HG03571 (cell line): ENCODE measurements around the gene KCNJ11.
A peak's percentile ranks its signal among the peaks of the same experiment; 100 is the strongest.
"Not testable (repeated sequence)": the region's sequence is repeated elsewhere in the genome, so short reads cannot be mapped to it uniquely, and the experiment has no call there.

Experiments used
- ATAC-seq: cut with Tn5 transposase; IDR thresholded peaks from one replicate; pipeline ENCODE4 v1.9.1; 2021; ENCODE audit not compliant: unreplicated experiment

Gene KCNJ11

GRCh38 chr11:17388609-17389210, at the start of gene KCNJ11:
KCNJ11 (minus strand) TSS chr11:17388659; CDS start chr11:17388091, 568 bp downstream.
- ATAC-seq, result peak; percentile 23

GRCh38 chr11:17437366-17437765, 48.9 kb upstream of the KCNJ11 start:
- ATAC-seq, result no peak

GRCh38 chr11:17434108-17434507, 45.6 kb upstream of the KCNJ11 start:
- ATAC-seq, result no peak

- ATAC-seq, result no peak
Measured at GRCh38 chr11:17432002-17432401, 43.5 kb upstream of the KCNJ11 start.

DNA sequence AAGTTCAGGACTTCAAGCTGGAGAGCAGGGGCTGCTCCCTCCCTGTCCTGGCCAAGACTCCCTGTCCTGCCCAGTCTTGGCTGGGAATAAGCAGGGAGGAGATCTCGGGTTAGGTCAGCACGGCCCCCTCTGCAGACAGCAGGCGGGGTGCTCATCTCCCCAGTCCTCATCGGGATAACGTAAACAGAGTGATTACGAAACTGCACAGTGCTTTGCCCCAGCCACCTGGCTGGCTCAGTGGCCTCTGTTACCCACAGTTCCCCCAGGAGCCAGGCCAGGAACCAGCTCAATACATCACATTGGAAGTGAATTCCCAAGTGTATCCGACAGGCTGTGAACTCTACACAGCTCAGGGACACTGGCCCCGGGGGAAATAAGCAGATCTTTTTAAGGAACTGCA, 42.7 kb upstream of the KCNJ11 start:
- ATAC-seq, result no peak

GRCh38 chr11:17430616-17431015, 42.2 kb upstream of the KCNJ11 start:
- no peak for ATAC-seq

DNA sequence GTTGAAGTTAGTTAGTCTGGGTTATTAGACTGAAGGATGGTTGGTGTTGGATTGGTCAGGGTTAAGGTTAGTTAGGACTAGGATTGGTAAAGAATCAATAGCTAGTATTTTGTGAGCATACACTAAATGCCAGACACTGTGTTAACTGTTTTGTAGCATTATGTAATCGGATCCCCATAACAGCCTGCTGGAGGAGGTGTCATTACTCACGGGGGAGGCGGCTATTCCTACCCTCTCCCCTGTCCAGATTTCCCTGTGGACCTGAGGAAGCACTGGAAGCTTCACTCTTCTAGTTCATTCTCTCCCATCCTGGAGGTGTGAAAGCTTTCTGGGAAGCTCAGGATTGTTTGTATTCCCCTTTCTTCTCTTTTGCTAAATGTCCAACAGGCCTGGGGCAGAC, 40.5 kb upstream of the KCNJ11 start:
- ATAC-seq, result no peak

- no peak for ATAC-seq
Measured at GRCh38 chr11:17428261-17428660, 39.8 kb upstream of the KCNJ11 start.

GRCh38 chr11:17426233-17426632, 37.8 kb upstream of the KCNJ11 start:
- ATAC-seq, result not testable (repeated sequence)

- ATAC-seq, result no peak
Measured at GRCh38 chr11:17423533-17424310, 35.3 kb upstream of the KCNJ11 start.

- no peak for ATAC-seq
Measured at GRCh38 chr11:17421781-17422180, 33.3 kb upstream of the KCNJ11 start.

- no peak for ATAC-seq
Measured at GRCh38 chr11:17418444-17419081, 30.1 kb upstream of the KCNJ11 start.

GRCh38 chr11:17416492-17416891, 28.0 kb upstream of the KCNJ11 start:
- ATAC-seq, result no peak

DNA sequence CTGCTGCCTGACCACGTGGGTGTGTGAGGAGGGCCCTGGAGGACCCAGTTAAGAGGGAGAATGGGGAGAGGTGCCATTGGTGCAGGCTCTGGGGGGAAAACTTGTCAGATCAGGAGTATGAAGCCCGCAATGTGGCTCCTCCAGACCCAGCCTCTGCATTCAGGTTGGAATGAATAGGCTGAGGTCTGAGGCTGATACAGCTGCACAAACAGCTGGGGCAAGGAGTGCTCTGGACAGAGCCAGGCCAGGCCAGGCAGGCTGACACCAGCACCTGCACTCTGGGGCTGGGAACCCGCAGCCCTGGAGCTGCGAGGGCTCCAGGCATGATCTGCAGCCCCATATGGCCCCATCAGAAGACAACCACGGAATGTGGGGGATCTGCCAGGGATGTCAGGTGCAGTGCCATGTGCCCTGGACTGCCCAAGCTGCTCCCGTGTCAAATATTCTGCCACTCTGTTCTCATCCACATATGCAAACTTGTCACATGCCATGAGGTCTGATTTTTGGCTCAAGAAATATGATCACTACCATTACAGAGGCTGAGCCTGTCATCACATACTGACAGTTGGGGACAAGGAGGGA, 27.2 kb upstream of the KCNJ11 start:
- no peak for ATAC-seq

DNA sequence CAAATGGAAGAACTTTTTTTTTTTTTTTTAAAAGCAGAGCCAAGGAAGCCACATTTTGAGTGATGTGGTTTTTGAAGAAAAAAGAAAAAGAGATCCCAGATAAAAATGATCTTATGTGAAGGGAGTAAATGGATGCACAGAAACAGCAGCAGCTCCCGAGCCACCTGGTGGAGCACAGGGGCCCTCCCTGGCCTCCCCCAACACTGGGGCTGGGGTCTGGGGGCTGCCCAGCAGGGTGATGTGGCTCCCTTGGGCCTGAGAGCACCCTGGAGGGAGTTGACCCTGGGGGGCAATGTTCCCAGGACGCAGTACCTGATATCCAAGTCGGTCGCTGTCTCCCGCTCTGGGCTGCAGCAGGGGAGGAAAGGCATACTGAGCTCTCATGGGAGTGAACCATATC, 26.5 kb upstream of the KCNJ11 start:
- ATAC-seq, result no peak

DNA sequence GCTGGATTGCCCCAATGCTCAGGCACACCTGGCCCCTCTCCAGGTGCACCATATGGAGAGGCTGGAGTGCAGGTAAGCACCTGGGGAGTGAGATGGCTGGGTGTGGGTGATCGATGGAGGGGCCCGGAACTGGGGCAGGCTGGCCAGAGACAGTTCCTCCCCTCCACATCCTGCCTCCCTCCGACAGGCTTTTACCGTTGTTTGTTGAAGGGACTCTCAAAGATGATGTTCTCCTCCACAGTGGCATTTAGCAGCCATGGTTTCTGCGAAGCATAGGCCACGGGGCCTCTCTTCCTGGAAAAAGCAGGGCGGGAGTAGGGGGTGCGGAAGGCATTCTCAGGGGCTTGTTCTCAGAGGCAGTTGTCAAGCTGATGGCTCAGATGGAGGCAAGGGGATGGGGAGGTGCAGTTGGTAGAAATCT, 25.9 kb upstream of the KCNJ11 start:
- no peak for ATAC-seq

DNA sequence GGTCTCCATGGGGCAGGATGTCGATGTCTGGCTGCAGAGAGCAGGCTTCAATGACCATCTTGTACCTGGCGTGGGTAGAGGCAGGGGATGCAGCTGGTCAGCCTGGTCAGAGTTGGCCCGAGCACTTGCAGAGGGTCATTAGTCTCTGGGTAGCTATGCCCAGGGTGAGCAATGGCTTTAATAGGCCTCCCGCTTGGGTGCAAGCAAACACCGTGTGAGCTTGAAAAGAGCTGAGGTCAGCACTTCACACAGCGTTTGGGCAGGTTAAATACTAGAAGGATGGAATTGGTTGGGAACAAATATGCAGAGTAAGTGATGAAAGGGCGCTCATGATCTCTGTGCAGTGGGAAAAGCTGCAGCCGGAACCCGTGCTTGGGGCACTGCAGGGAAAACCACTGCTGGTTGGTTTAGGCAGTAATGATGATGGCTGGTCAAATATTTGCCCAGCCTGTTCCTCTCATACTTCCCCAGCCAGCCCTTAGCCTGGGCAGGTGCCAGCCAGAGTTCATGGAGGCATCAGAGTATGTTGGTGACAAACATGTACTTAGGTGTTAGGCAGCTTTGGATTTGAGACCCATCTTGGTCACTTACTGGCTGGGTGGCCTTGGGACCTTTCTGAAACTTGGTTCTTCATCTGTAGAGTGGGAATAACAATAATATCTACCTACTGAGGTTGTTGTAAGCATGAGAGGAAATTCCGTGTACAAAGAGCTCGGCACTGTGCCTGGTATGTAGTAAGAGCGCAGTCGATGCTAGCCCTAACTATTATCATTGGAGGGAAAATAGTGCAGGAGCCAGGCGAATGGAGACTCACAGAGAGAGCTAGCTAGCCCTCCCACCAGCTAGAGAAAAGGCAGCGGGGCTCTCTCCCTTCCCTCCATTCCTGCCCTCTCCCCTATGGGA, 25.2 kb upstream of the KCNJ11 start:
- no peak for ATAC-seq

DNA sequence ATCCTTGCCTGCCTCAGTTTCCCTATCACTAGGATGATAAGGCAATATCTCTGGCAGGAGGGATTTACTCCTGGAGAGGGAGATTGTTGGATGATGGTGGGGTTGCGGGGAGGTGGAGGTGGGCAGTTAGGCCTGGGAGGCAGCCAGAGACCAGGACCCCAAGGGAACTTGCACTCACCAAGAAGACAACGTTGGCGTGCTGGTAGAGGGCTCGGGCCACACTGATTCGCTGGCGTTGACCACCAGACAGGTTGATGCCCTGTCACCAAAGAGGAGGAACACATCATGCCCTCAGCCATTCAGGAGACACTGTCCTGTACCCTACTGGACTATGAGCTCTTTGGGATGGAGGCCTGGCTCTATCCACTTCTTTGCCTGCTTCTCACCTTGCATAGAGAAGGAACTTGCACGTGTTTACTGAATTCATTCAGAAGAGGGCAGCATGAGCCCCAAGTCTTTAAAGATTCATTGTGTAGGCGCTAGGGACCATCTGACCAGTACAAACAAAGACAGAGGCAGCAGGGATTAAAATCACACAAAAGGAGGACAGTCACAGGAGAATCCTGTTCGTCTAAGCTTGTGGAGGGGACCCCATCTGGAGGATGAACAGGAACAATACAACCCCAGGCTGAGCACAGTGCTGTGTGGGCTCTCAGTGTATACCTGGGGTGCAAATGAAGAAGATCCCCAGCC, 24.2 kb upstream of the KCNJ11 start:
- no peak for ATAC-seq

DNA sequence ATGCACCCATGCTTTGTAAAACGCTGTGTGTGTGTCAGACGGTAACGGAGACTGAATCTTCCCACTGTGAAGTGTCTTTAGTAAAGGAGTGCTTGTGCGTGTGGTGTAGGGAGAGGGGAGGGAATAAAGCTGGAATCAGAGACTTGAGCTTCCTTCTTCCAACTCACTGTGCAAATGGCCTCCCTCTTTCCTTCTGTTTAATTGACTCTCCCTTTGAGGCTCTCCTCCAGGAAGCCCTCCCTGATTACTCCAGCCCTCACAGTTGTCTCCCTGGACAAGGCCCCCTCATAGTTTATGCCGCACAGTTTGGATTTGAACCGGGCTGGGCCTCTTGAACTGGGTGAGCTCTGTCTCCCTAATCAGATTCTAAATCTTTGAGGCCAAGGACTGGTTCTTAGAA, 23.0 kb upstream of the KCNJ11 start:
- ATAC-seq, result no peak
